HUDEP-2 (cell line): ENCODE measurements around the gene ZNF18.
"Not testable (repeated sequence)": the region's sequence is repeated elsewhere in the genome, so short reads cannot be mapped to it uniquely, and the experiment has no call there.

Source experiments
- DNase-seq, 76 experiments: peaks; one replicate each; lab custom pipeline; 2025; ENCODE audit not compliant: unreplicated experiment in 76 of 76; lab: John Stamatoyannopoulos, UW

ZNF18 gene

GRCh38 chr17:11986179-11986941 is 10.9 kb downstream of the ZNF18 start:
- DNase-seq: no peak

- no peak for DNase-seq
Observed at GRCh38 chr17:11981862-11982261, 15.4 kb downstream of the ZNF18 start.

- DNase-seq: peak in 5 of 76 experiments; percentile 0 to 7 (median 2)
Observed at GRCh38 chr17:11980813-11981212, 16.5 kb downstream of the ZNF18 start.

- DNase-seq: no peak
Observed at GRCh38 chr17:11979795-11980194, 17.5 kb downstream of the ZNF18 start.

- not testable (repeated sequence) for DNase-seq
Observed at GRCh38 chr17:11972741-11973140, 24.5 kb downstream of the ZNF18 start.

- no peak for DNase-seq
Observed at GRCh38 chr17:11969565-11969964, 27.7 kb downstream of the ZNF18 start.

GRCh38 chr17:11954936-11955335 is 42.3 kb downstream of the ZNF18 start:
- DNase-seq: no peak

- no peak for DNase-seq
Observed at GRCh38 chr17:11953924-11954323, 43.4 kb downstream of the ZNF18 start.

GRCh38 chr17:11952610-11953009 is 44.7 kb downstream of the ZNF18 start:
- DNase-seq: no peak

GRCh38 chr17:11950771-11951519 is 46.3 kb downstream of the ZNF18 start:
- no peak for DNase-seq

- DNase-seq: not testable (repeated sequence)
Observed at GRCh38 chr17:11949571-11949970, 47.7 kb downstream of the ZNF18 start.

- DNase-seq: no peak
Observed at GRCh38 chr17:11948789-11949188, 48.5 kb downstream of the ZNF18 start.

- no peak for DNase-seq
Observed at GRCh38 chr17:11944587-11944986, 52.7 kb downstream of the ZNF18 start.

GRCh38 chr17:11943759-11944347 is 53.4 kb downstream of the ZNF18 start:
- DNase-seq: no peak

GRCh38 chr17:11943086-11943485 is 54.2 kb downstream of the ZNF18 start:
- DNase-seq: not testable (repeated sequence)

- DNase-seq: no peak
Observed at GRCh38 chr17:11940904-11941303, 56.4 kb downstream of the ZNF18 start.

GRCh38 chr17:11935734-11936406 is 61.4 kb downstream of the ZNF18 start:
- peak in 60 of 76 experiments; percentile 4 to 76 (median 54) for DNase-seq

GRCh38 chr17:11932337-11932898 is 64.9 kb downstream of the ZNF18 start:
- DNase-seq: no peak

- DNase-seq: peak in 53 of 76 experiments; percentile 9 to 87 (median 44)
Observed at GRCh38 chr17:11928436-11928835, 68.8 kb downstream of the ZNF18 start.
